ENCODE measurements around the gene SPDYA. TPM values are rescaled to one million over a fixed set of nuclear protein-coding genes. Genes with fewer than 3 reads are reported as not detected.

SPDYA gene
- polyA plus RNA-seq, 3 donors, result 0.15 TPM; not detected in 2

DNA sequence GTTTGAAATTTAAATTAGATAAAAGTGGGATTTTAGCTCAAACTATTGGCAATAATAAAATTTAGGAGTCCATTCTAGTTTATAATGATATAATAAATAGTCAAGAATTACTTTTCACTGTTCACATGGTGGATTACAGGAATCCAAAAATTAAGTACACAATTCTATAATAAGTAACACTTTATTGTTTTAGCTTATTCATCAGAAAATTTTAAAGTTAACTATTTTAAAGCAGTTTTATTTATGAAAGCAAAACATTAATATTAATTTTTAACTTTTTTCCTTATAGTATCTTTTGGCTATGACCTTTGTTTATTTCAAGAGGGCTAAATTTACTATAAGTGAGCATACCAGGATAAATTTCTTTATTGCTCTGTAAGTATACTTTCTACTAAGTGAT, 11.4 kb downstream of the SPDYA start:
- Mint-ChIP-seq H3K27me3 (ENCODE audit: low read depth in 3 of 3) (peaks cover 1 to 6% (median 3%) of the 10 kb centered on the region in 3 donors), H3K4me3 (no peak overlapping the region), H3K4me1 (peaks cover 1% of the 10 kb centered on the region), H3K9me3 (no peaks in the 10 kb centered on the region), H3K27ac (no peak overlapping the region), H3K36me3 (no peaks in the 10 kb centered on the region)
- no peaks in the 10 kb centered on the region for H3K4me1 ChIP-seq (ENCODE audit: control insufficient read depth in 1 of 2, insufficient read depth in 2 of 2, low read length in 2 of 2)
- H4K20me1 ChIP-seq (ENCODE audit: insufficient read depth, low read length), result no peaks in the 10 kb centered on the region
- H3K27me3 ChIP-seq (ENCODE audit: control insufficient read depth in 2 of 2, insufficient read depth in 2 of 2, low read length in 2 of 2), result no peaks in the 10 kb centered on the region
- no peak overlapping the region for H3K4me2 ChIP-seq (replicated peaks; ENCODE audit: extremely low read depth, low read length, poor library complexity, severe bottlenecking)
- TF ChIP-seq, protein P1, sequence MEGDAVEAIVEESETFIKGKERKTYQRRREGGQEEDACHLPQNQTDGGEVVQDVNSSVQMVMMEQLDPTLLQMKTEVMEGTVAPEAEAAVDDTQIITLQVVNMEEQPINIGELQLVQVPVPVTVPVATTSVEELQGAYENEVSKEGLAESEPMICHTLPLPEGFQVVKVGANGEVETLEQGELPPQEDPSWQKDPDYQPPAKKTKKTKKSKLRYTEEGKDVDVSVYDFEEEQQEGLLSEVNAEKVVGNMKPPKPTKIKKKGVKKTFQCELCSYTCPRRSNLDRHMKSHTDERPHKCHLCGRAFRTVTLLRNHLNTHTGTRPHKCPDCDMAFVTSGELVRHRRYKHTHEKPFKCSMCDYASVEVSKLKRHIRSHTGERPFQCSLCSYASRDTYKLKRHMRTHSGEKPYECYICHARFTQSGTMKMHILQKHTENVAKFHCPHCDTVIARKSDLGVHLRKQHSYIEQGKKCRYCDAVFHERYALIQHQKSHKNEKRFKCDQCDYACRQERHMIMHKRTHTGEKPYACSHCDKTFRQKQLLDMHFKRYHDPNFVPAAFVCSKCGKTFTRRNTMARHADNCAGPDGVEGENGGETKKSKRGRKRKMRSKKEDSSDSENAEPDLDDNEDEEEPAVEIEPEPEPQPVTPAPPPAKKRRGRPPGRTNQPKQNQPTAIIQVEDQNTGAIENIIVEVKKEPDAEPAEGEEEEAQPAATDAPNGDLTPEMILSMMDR (IDR thresholded peaks at IDR 0.05), result no peak
- H3K36me3 ChIP-seq (replicated peaks in 1 of 2; ENCODE audit: control insufficient read depth in 1 of 2, insufficient read depth in 2 of 2, low read length in 2 of 2), result no peaks in the 10 kb centered on the region
- intact Hi-C loops (cut with micrococcal nuclease), result loop anchor here in 1 of 2 donors (5.0 to 10.0 kb wide), 2 partner anchors 73 to 375 kb away; partner anchors contain the start of gene WDR43
- no peak overlapping the region for H3K27ac ChIP-seq (ENCODE audit: low read depth in 1 of 2, low read length in 2 of 2)
- no peak for DNase-seq
- no peaks in the 10 kb centered on the region for H3K9me3 ChIP-seq (replicated peaks in 1 of 2; ENCODE audit: control insufficient read depth in 1 of 2, insufficient read depth in 1 of 2, low read length in 2 of 2)
- H3K79me2 ChIP-seq (ENCODE audit: insufficient read depth, low read length), result no peaks in the 10 kb centered on the region
- H2AFZ ChIP-seq (ENCODE audit: insufficient read depth, low read depth, low read length, poor library complexity, severe bottlenecking), result no peak overlapping the region
- H3K4me3 ChIP-seq (replicated peaks in 1 of 3; ENCODE audit: low read depth in 2 of 3, low read length in 3 of 3), result no peak overlapping the region
- no peak overlapping the region for H3K9ac ChIP-seq (ENCODE audit: insufficient read depth, low read length, poor library complexity, severe bottlenecking)

DNA sequence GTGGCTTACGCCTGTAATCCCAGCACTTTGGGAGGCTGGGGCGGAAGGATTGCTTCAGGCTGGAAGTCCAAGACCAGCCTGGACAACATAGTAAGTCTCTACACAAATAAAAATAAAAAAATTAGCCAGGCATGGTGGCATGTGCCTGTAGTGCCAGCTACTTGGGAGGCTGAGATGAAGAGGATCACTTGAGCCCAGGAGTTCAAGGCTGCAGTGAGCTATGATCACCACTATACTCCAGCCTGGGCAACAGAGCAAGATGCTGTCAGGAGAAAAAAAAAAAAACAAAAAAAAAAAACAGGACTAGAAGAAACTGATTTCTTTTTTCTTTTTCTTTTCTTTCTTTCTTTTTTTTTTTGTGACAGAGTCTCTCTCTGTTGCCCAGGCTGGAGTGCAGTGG, 13.6 kb downstream of the SPDYA start:
- peaks cover 0 to 6% (median 3%) of the 10 kb centered on the region in 3 donors for H3K27me3 Mint-ChIP-seq (ENCODE audit: low read depth in 3 of 3)
- Histone ChIP-seq H2AFZ (ENCODE audit: insufficient read depth, low read depth, low read length, poor library complexity, severe bottlenecking) (no peak overlapping the region), H3K36me3 (replicated peaks in 1 of 2; ENCODE audit: control insufficient read depth in 1 of 2, insufficient read depth in 2 of 2, low read length in 2 of 2) (no peaks in the 10 kb centered on the region), H3K4me2 (replicated peaks; ENCODE audit: extremely low read depth, low read length, poor library complexity, severe bottlenecking) (no peak overlapping the region), H3K9me3 (replicated peaks in 1 of 2; ENCODE audit: control insufficient read depth in 1 of 2, insufficient read depth in 1 of 2, low read length in 2 of 2) (no peaks in the 10 kb centered on the region), H4K20me1 (ENCODE audit: insufficient read depth, low read length) (no peaks in the 10 kb centered on the region), H3K9ac (ENCODE audit: insufficient read depth, low read length, poor library complexity, severe bottlenecking) (no peak overlapping the region), H3K27me3 (ENCODE audit: control insufficient read depth in 2 of 2, insufficient read depth in 2 of 2, low read length in 2 of 2) (no peaks in the 10 kb centered on the region), H3K4me3 (replicated peaks in 1 of 3; ENCODE audit: low read depth in 2 of 3, low read length in 3 of 3) (no peak overlapping the region), H3K27ac (ENCODE audit: low read depth in 1 of 2, low read length in 2 of 2) (no peak overlapping the region), H3K4me1 (ENCODE audit: control insufficient read depth in 1 of 2, insufficient read depth in 2 of 2, low read length in 2 of 2) (no peaks in the 10 kb centered on the region), H3K79me2 (ENCODE audit: insufficient read depth, low read length) (no peaks in the 10 kb centered on the region)
- no peak overlapping the region for H3K4me3 Mint-ChIP-seq
- TF ChIP-seq, protein P1 (IDR thresholded peaks at IDR 0.05), result no peak
- H3K9me3 Mint-ChIP-seq, result no peaks in the 10 kb centered on the region
- no peak overlapping the region for H3K27ac Mint-ChIP-seq
- WGBS (ENCODE audit: insufficient coverage), result no CpG with 5 or more reads among the region's 2 CpGs
- no peak for DNase-seq
- H3K36me3 Mint-ChIP-seq, result no peaks in the 10 kb centered on the region
- intact Hi-C loops (cut with micrococcal nuclease), result loop anchor here in 1 of 2 donors (5.0 to 10.0 kb wide), 2 partner anchors 71 to 373 kb away; partner anchors contain the start of gene WDR43
- peaks cover 1% of the 10 kb centered on the region for H3K4me1 Mint-ChIP-seq

All from CD14-positive monocyte (primary cell).